Activated CD4-positive, alpha-beta T cell treated with anti-CD3 and anti-CD28 coated beads, Interleukin-2, amount 10 ng/mL, durations not matched to agents 7 days and 5 days (primary cell): ENCODE measurements around the gene XPC. TPM values are rescaled to one million over a fixed set of nuclear protein-coding genes. Genes with fewer than 3 reads are reported as not detected.
"Not testable (repeated sequence)": the region's sequence is repeated elsewhere in the genome, so short reads cannot be mapped to it uniquely, and the experiment has no call there.

Experiments used
- CTCF ChIA-PET: fragments of 350-600 bp; sonication (Branson Sonifier 250); formaldehyde crosslinking; loops from one replicate; lab custom pipeline; 2021; ENCODE audit warnings: antibody characterized with exemption; lab: Charles Lee
- POLR2A ChIA-PET: fragments of 350-600 bp; sonication (Branson Sonifier 250); formaldehyde crosslinking; loops from one replicate; lab custom pipeline; 2021; ENCODE audit warnings: antibody characterized with exemption; lab: Charles Lee
- DNase-seq: peaks from one replicate; pipeline ENCODE4 v3.0.0-alpha.2; 2020
- H3K27ac Mint-ChIP-seq: one replicate; pipeline ENCODE4 v1.8.0; 2021; ENCODE audit warnings: mild to moderate bottlenecking, moderate library complexity, mixed read lengths
- H3K27me3 Mint-ChIP-seq: one replicate; pipeline ENCODE4 v1.8.0; 2021; ENCODE audit warnings: mixed read lengths
- H3K36me3 Mint-ChIP-seq: one replicate; pipeline ENCODE4 v1.8.0; 2021; ENCODE audit warnings: low read depth, mixed read lengths
- H3K4me1 Mint-ChIP-seq: one replicate; pipeline ENCODE4 v1.8.0; 2021; ENCODE audit warnings: mixed read lengths
- H3K4me3 Mint-ChIP-seq: one replicate; pipeline ENCODE4 v1.8.0; 2021; ENCODE audit warnings: mild to moderate bottlenecking, moderate library complexity, mixed read lengths
- H3K9me3 Mint-ChIP-seq: one replicate; pipeline ENCODE4 v1.8.0; 2021; ENCODE audit warnings: mixed read lengths
- total RNA-seq, 2 experiments: library from RNA; stranded (reverse); gene quantifications; one replicate each; pipeline ENCODE4 v1.2.3, GENCODE V29; 2021

Gene XPC
- total RNA-seq, 2 experiments from 2014 or later: 41.1 to 43.0 TPM

- Mint-ChIP-seq H3K4me3 (peak overlapping the region; percentile 95), H3K27ac (peak overlapping the region; percentile 92), H3K36me3 (peaks cover 48% of the 10 kb centered on the region), H3K27me3 (no peaks in the 10 kb centered on the region), H3K9me3 (no peaks in the 10 kb centered on the region), H3K4me1 (peaks cover 61% of the 10 kb centered on the region)
- ChIA-PET POLR2A (interaction anchor here (1.1 to 1.3 kb wide), 2 partner anchors 19 to 53 kb away, joined by 3 to 6 read pairs; partner anchors contain the start of genes LSM3 and XPC), CTCF (interaction anchor here (0.8 to 3.5 kb wide), 18 partner anchors 8 to 709 kb away, joined by 3 to 17 read pairs (median 3); partner anchors contain the start of genes LSM3 and XPC)
- peak; percentile 46 for DNase-seq
Measured at GRCh38 chr3:14125193-14126016, 53.0 kb downstream of the XPC start.

GRCh38 chr3:14124615-14125192 is 53.7 kb downstream of the XPC start, which contains the start of the genes CHCHD4 and TMEM43:
Gene CHCHD4 (minus strand): TSS chr3:14124870. CDS start chr3:14124676, 194 bp downstream.
Gene TMEM43 (plus strand): TSS chr3:14125052. CDS start chr3:14125194, 142 bp downstream.
- Mint-ChIP-seq H3K27ac (peak within 1 kb of the TSS; percentile 93), H3K9me3 (no peaks in the 10 kb centered on the region), H3K36me3 (peaks cover 44% of the 10 kb centered on the region), H3K4me1 (peaks cover 67% of the 10 kb centered on the region), H3K27me3 (no peaks in the 10 kb centered on the region), H3K4me3 (peak within 1 kb of the TSS; percentile 95)
- POLR2A ChIA-PET: interaction anchor here (1.1 to 1.3 kb wide), 2 partner anchors 20 to 54 kb away, joined by 3 to 6 read pairs; partner anchors contain the start of genes LSM3 and XPC
- peak; percentile 99 for DNase-seq
- CTCF ChIA-PET: interaction anchor here (0.8 to 3.5 kb wide), 16 partner anchors 8 to 708 kb away, joined by 3 to 17 read pairs (median 3); partner anchors contain the start of genes LSM3 and XPC

DNA sequence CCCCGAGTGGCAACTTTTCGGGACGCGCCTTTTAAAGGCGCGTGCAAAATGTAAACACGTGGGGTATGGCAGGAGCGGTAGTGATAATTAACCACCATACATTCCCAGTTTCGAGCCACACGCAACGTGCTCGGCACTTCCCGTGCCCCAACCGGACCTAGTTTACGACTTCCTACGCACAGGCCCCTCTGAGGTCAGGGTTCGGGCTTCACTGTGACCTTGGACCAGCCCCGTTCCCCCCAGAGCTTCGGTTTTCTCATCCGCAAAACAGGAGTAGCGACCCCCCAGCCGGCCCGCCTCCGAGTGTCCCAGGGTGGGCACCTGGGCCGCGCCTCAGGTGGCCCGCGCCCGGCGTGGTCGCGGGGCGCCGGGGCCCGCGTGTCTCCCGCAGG is 54.2 kb downstream of the XPC start:
- peak; percentile 69 for DNase-seq
- Mint-ChIP-seq H3K4me1 (peaks cover 69% of the 10 kb centered on the region), H3K27ac (peak overlapping the region; percentile 93), H3K9me3 (no peaks in the 10 kb centered on the region), H3K27me3 (no peaks in the 10 kb centered on the region), H3K4me3 (peak overlapping the region; percentile 95), H3K36me3 (peaks cover 40% of the 10 kb centered on the region)
- POLR2A ChIA-PET: no interaction called here
- CTCF ChIA-PET: interaction anchor here (0.8 to 3.5 kb wide), 11 partner anchors 9 to 707 kb away, joined by 3 to 17 read pairs (median 3); partner anchors contain the start of genes LSM3 and XPC

GRCh38 chr3:14123308-14124222 is 54.8 kb downstream of the XPC start:
- CTCF ChIA-PET: interaction anchor here (1.1 to 3.5 kb wide), 4 partner anchors 13 to 80 kb away, joined by 3 to 17 read pairs (median 3); partner anchors contain the start of genes LSM3 and XPC
- Mint-ChIP-seq H3K36me3 (peaks cover 34% of the 10 kb centered on the region), H3K27ac (peak overlapping the region; percentile 93), H3K4me1 (peaks cover 67% of the 10 kb centered on the region), H3K27me3 (no peaks in the 10 kb centered on the region), H3K9me3 (no peaks in the 10 kb centered on the region), H3K4me3 (peak overlapping the region; percentile 95)
- POLR2A ChIA-PET: no interaction called here
- DNase-seq: no peak

GRCh38 chr3:14122301-14122700 is 56.1 kb downstream of the XPC start:
- DNase-seq: no peak
- peaks cover 22% of the 10 kb centered on the region for H3K36me3 Mint-ChIP-seq
- peak overlapping the region; percentile 95 for H3K4me3 Mint-ChIP-seq
- H3K27me3 Mint-ChIP-seq: no peaks in the 10 kb centered on the region
- ChIA-PET POLR2A (no interaction called here), CTCF (interaction anchor here (1.1 to 1.6 kb wide), 2 partner anchors 12 to 57 kb away, joined by 3 read pairs; partner anchors contain the start of genes LSM3 and XPC)
- H3K9me3 Mint-ChIP-seq: no peaks in the 10 kb centered on the region
- peak overlapping the region; percentile 11 for H3K27ac Mint-ChIP-seq
- peaks cover 54% of the 10 kb centered on the region for H3K4me1 Mint-ChIP-seq

GRCh38 chr3:14121859-14122258 is 56.5 kb downstream of the XPC start:
- peaks cover 50% of the 10 kb centered on the region for H3K4me1 Mint-ChIP-seq
- no peak overlapping the region for H3K4me3 Mint-ChIP-seq
- POLR2A ChIA-PET: no interaction called here

DNA sequence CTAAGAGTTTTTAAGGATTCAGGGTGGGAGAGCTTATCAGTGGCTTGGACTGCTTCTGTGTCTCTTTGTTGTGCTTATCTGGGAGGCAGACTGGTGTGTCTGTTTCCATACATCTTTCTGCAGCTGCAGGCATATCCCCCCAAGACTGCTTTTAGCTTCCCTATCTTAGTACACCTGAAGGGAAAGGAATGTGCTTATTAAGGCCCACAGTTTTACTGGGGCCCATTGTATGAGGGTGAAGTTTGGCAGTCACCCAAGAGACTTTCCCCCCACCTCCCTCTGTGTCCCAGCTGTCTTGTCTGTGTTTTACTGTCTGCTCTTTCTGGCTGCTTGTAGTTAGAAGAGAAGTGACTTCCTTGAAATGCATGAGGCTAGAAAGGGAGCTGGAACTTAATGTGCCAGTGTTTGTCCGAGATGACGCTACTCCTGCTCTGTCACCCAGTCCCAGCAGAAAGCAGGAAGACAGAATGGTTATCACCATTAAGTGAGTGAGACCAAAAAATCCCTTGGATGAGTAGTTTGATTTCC is 57.4 kb downstream of the XPC start:
- H3K9me3 Mint-ChIP-seq, DNase-seq, H3K27me3 Mint-ChIP-seq, H3K4me3 Mint-ChIP-seq, POLR2A ChIA-PET: not testable (repeated sequence)
- Mint-ChIP-seq H3K36me3 (peaks cover 21% of the 10 kb centered on the region), H3K27ac (peak overlapping the region; percentile 16), H3K4me1 (peaks cover 41% of the 10 kb centered on the region)
- CTCF ChIA-PET: interaction anchor here (1.2 to 1.6 kb wide), 2 partner anchors 13 to 57 kb away, joined by 3 read pairs; partner anchors contain the start of genes LSM3 and XPC

More at GRCh38 chr3:14121859-14122258, 56.5 kb downstream of the XPC start:
- Mint-ChIP-seq H3K9me3 (no peaks in the 10 kb centered on the region), H3K27me3 (no peaks in the 10 kb centered on the region), H3K27ac (no peak overlapping the region), H3K36me3 (peaks cover 22% of the 10 kb centered on the region)
- CTCF ChIA-PET: interaction anchor here (1.1 to 1.6 kb wide), 3 partner anchors 12 to 57 kb away, joined by 3 read pairs; partner anchors contain the start of genes LSM3 and XPC
- no peak for DNase-seq

DNA sequence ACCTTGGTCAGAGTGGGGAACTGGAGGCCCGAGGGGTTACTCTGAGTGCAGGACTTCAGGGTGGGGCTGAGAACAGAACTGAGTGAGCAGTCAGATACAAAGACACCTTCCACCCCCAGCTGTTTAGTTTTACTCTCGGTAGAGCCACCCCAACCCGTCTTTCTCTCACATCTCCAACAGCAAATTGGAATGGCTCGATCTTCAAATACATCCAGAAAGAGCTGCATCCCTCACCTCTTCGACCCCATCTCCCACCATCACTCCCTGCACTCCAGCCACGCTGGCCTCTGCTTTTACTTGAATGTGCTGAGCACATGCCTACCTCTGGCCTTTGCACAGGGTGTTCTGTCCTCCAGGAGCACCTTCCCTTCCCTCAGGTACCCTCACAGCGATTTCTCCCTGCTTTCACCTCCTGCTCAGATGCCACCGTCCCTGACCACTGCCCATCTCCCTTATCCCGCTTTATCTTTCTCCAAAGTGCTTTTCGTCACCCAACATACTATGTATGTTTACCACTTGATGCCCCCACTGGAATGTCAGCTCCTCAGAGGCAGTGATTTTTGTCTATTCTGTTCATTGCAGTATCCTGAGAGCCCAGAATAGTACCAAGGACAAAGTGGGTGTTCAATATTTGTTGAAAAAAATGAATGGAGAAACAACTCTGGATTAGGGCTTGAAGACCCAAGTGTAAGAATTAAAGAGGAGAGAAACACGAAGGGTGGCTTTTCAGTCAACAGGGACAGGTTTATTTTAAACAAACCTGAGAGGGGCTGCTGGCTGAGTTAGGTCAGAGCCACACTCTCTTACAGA is 58.1 kb downstream of the XPC start:
- DNase-seq: no peak
- CTCF ChIA-PET: interaction anchor here (1.6 kb wide), 1 partner anchor 14 kb away, joined by 3 read pairs; no protein-coding TSS in a partner anchor
- Mint-ChIP-seq H3K36me3 (peaks cover 23% of the 10 kb centered on the region), H3K27me3 (no peaks in the 10 kb centered on the region), H3K4me3 (no peak overlapping the region), H3K4me1 (peaks cover 38% of the 10 kb centered on the region), H3K27ac (no peak overlapping the region), H3K9me3 (no peaks in the 10 kb centered on the region)
- POLR2A ChIA-PET: no interaction called here

- ChIA-PET CTCF (no interaction called here), POLR2A (no interaction called here)
- peaks cover 38% of the 10 kb centered on the region for H3K4me1 Mint-ChIP-seq
- no peak for DNase-seq
- H3K36me3 Mint-ChIP-seq: peaks cover 23% of the 10 kb centered on the region
- no peaks in the 10 kb centered on the region for H3K27me3 Mint-ChIP-seq
- H3K27ac Mint-ChIP-seq: no peak overlapping the region
- H3K9me3 Mint-ChIP-seq: no peaks in the 10 kb centered on the region
- no peak overlapping the region for H3K4me3 Mint-ChIP-seq
Measured at GRCh38 chr3:14119651-14120050, 58.8 kb downstream of the XPC start.

DNA sequence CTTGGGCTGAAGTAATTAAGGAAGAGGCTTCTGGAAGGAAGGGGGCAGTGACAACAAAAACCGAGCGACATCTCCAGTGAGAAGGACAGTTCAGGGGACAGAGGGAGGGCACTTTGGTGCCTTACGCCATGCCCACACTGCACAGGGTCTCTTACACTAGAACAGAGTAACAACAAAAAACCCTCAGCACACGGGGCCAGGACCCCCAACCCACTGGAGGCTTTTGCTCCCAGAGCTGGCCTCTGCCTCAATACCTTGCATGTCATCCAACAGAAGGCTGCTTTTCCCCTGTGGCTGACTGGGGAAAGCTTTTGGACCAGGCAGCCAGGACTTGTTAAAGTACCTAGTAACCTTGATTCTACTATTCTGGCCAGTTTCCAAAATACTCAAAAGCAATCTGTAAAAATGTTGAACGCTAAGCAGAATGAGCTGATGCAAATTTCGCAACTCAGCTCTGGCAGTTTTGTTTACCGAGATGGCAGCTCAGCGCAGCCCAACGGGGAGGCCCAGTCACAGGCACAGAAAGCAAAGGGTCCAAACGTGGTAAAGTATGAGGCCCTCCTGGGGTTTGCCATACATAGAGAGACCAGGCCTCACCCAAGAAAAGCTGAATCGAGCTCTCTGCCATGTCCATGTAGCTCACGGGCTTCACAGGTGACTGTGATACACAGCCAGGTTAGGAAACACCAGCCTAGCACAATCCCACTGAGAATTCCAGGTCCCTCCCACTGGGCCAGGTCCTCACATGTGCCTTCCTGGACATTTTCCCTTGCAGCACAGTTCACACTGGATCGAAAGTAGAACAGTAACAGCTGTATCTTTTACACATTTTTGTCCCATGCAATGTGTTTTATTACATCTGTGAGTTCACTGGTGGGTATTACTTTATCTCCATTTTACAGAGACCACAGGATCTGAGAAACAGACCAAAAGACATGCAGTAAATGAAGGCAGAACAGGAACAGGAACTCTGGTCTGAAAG is 59.7 kb downstream of the XPC start:
- POLR2A ChIA-PET: no interaction called here
- peaks cover 23% of the 10 kb centered on the region for H3K36me3 Mint-ChIP-seq
- CTCF ChIA-PET: interaction anchor here (0.5 to 1.3 kb wide), 3 partner anchors 12 to 213 kb away, joined by 3 to 4 read pairs (median 3); no protein-coding TSS in a partner anchor
- H3K27ac Mint-ChIP-seq: no peak overlapping the region
- H3K4me1 Mint-ChIP-seq: peaks cover 36% of the 10 kb centered on the region
- H3K27me3 Mint-ChIP-seq: no peaks in the 10 kb centered on the region
- H3K4me3 Mint-ChIP-seq: no peak overlapping the region
- no peak for DNase-seq
- no peaks in the 10 kb centered on the region for H3K9me3 Mint-ChIP-seq
